Large intestine (tissue), 3 donors: ENCODE data around the gene MYDGF. TPM values are rescaled to one million over a fixed set of nuclear protein-coding genes. Genes with fewer than 3 reads are reported as not detected.

ENCODE experiments used
- DNase-seq, 2 donors: peaks; one replicate each; pipeline versions ENCODE4 v3.0.0 to v3.0.0-alpha.2; 2013
- H3K27ac ChIP-seq: one replicate; pipeline ENCODE4 v1.5.1; 2013; ENCODE audit warnings: low read length
- H3K27me3 ChIP-seq: 2 replicates; pipeline ENCODE4 v1.6.1; 2013; ENCODE audit warnings: low read length; ENCODE audit not compliant: control insufficient read depth, insufficient read depth
- H3K36me3 ChIP-seq: 2 replicates; pipeline ENCODE4 v1.6.1; 2013; ENCODE audit warnings: low read length; ENCODE audit not compliant: control insufficient read depth, insufficient read depth
- H3K4me1 ChIP-seq: one replicate; pipeline ENCODE4 v1.6.1; 2013; ENCODE audit warnings: low read length; ENCODE audit not compliant: control insufficient read depth, insufficient read depth
- H3K4me3 ChIP-seq: one replicate; pipeline ENCODE4 v1.5.1; 2013; ENCODE audit warnings: low read length
- H3K9me3 ChIP-seq: one replicate; pipeline ENCODE4 v1.6.1; 2013; ENCODE audit warnings: mild to moderate bottlenecking, low read depth, low read length, moderate library complexity; ENCODE audit not compliant: control insufficient read depth
- WGBS: methylation state at CpG from one replicate; pipeline ENCODE4 v1.1.5; 2013; ENCODE audit warnings: low lambda C conversion rate; ENCODE audit not compliant: insufficient coverage; 5-methylcytosine and 5-hydroxymethylcytosine counted together
- polyA plus RNA-seq: library from polyadenylated mRNA; unstranded; fragments of 120-200 nt; gene quantifications from one replicate; pipeline ENCODE4 v1.2.1, GENCODE V29; 2013

Gene MYDGF
- polyA plus RNA-seq, 1 donor: 103 TPM

GRCh38 chr19:4701557-4701956 lies 31.4 kb upstream of the MYDGF start:
- DNase-seq: no peak
- Histone ChIP-seq H3K27me3 (no peaks in the 10 kb centered on the region), H3K27ac (no peak overlapping the region), H3K9me3 (no peaks in the 10 kb centered on the region), H3K4me3 (no peak overlapping the region), H3K36me3 (peaks cover 74% of the 10 kb centered on the region), H3K4me1 (peaks cover 22% of the 10 kb centered on the region)
- 94% methylated on average over 3 of the region's 8 CpGs for WGBS

GRCh38 chr19:4700693-4700970 lies 30.5 kb upstream of the MYDGF start:
- H3K4me3 ChIP-seq: no peak overlapping the region
- peaks cover 15% of the 10 kb centered on the region for H3K4me1 ChIP-seq
- H3K9me3 ChIP-seq: no peaks in the 10 kb centered on the region
- no CpG with 5 or more reads among the region's 11 CpGs for WGBS
- no peak for DNase-seq
- H3K27me3 ChIP-seq: no peaks in the 10 kb centered on the region
- peaks cover 81% of the 10 kb centered on the region for H3K36me3 ChIP-seq
- no peak overlapping the region for H3K27ac ChIP-seq

GRCh38 chr19:4699826-4700692 lies 29.9 kb upstream of the MYDGF start:
- WGBS: no CpG with 5 or more reads among the region's 33 CpGs

GRCh38 chr19:4697304-4697703 lies 27.2 kb upstream of the MYDGF start:
- Histone ChIP-seq H3K4me3 (no peak overlapping the region), H3K27ac (no peak overlapping the region), H3K27me3 (no peaks in the 10 kb centered on the region), H3K9me3 (peaks cover 2% of the 10 kb centered on the region), H3K36me3 (peaks cover 94% of the 10 kb centered on the region), H3K4me1 (no peaks in the 10 kb centered on the region)
- WGBS: no CpG with 5 or more reads among the region's 14 CpGs
- DNase-seq: no peak

More at GRCh38 chr19:4699826-4700692, 29.9 kb upstream of the MYDGF start:
- DNase-seq: no peak
- H3K4me1 ChIP-seq: peaks cover 9% of the 10 kb centered on the region
- H3K36me3 ChIP-seq: peaks cover 87% of the 10 kb centered on the region
- H3K27ac ChIP-seq: no peak overlapping the region
- H3K27me3 ChIP-seq: no peaks in the 10 kb centered on the region
- no peak overlapping the region for H3K4me3 ChIP-seq
- peaks cover 2% of the 10 kb centered on the region for H3K9me3 ChIP-seq

GRCh38 chr19:4695224-4695731 lies 25.1 kb upstream of the MYDGF start:
- peaks cover 87% of the 10 kb centered on the region for H3K36me3 ChIP-seq
- no peaks in the 10 kb centered on the region for H3K27me3 ChIP-seq
- no peak overlapping the region for H3K4me3 ChIP-seq
- no peaks in the 10 kb centered on the region for H3K4me1 ChIP-seq
- WGBS: no CpG with 5 or more reads among the region's 19 CpGs
- no peak overlapping the region for H3K27ac ChIP-seq
- DNase-seq: no peak
- peaks cover 2% of the 10 kb centered on the region for H3K9me3 ChIP-seq

- no peaks in the 10 kb centered on the region for H3K4me1 ChIP-seq
- no peak overlapping the region for H3K4me3 ChIP-seq
- peaks cover 87% of the 10 kb centered on the region for H3K36me3 ChIP-seq
- no CpG with 5 or more reads among the region's 22 CpGs for WGBS
- no peaks in the 10 kb centered on the region for H3K27me3 ChIP-seq
- no peak overlapping the region for H3K27ac ChIP-seq
- H3K9me3 ChIP-seq: peaks cover 2% of the 10 kb centered on the region
- DNase-seq: no peak
Measured at GRCh38 chr19:4694211-4694987, 24.3 kb upstream of the MYDGF start.

- Histone ChIP-seq H3K36me3 (peaks cover 88% of the 10 kb centered on the region), H3K4me1 (no peaks in the 10 kb centered on the region), H3K4me3 (no peak overlapping the region), H3K9me3 (peaks cover 2% of the 10 kb centered on the region), H3K27me3 (no peaks in the 10 kb centered on the region), H3K27ac (no peak overlapping the region)
- no CpG with 5 or more reads among the region's 15 CpGs for WGBS
- no peak for DNase-seq
Measured at GRCh38 chr19:4693471-4694121, 23.5 kb upstream of the MYDGF start.

GRCh38 chr19:4693078-4693350 lies 22.9 kb upstream of the MYDGF start:
- H3K36me3 ChIP-seq: peaks cover 89% of the 10 kb centered on the region
- no CpG with 5 or more reads among the region's 7 CpGs for WGBS

GRCh38 chr19:4692251-4693077 lies 22.3 kb upstream of the MYDGF start:
- Histone ChIP-seq H3K9me3 (peaks cover 2% of the 10 kb centered on the region), H3K27me3 (no peaks in the 10 kb centered on the region), H3K4me3 (no peak overlapping the region), H3K27ac (no peak overlapping the region), H3K36me3 (peaks cover 87% of the 10 kb centered on the region), H3K4me1 (no peaks in the 10 kb centered on the region)
- no peak for DNase-seq
- WGBS: no CpG with 5 or more reads among the region's 27 CpGs

More at GRCh38 chr19:4693078-4693350, 22.9 kb upstream of the MYDGF start:
- Histone ChIP-seq H3K4me3 (no peak overlapping the region), H3K9me3 (peaks cover 2% of the 10 kb centered on the region), H3K4me1 (no peaks in the 10 kb centered on the region), H3K27ac (no peak overlapping the region), H3K27me3 (no peaks in the 10 kb centered on the region)
- no peak for DNase-seq

- no peak for DNase-seq
- Histone ChIP-seq H3K27me3 (no peaks in the 10 kb centered on the region), H3K36me3 (peaks cover 88% of the 10 kb centered on the region), H3K4me3 (no peak overlapping the region), H3K9me3 (peaks cover 2% of the 10 kb centered on the region), H3K27ac (no peak overlapping the region), H3K4me1 (no peaks in the 10 kb centered on the region)
- WGBS: no CpG with 5 or more reads among the region's 9 CpGs
Measured at GRCh38 chr19:4691373-4691772, 21.2 kb upstream of the MYDGF start.
